RPMI8226 (cell line): ENCODE results near the gene GEMIN2.
"Not testable (repeated sequence)": the region's sequence is repeated elsewhere in the genome, so short reads cannot be mapped to it uniquely, and the experiment has no call there.

Source experiments
- DNase-seq: peaks from one replicate; pipeline ENCODE4 v3.0.0-alpha.2; 2015

GEMIN2 gene, protein sequence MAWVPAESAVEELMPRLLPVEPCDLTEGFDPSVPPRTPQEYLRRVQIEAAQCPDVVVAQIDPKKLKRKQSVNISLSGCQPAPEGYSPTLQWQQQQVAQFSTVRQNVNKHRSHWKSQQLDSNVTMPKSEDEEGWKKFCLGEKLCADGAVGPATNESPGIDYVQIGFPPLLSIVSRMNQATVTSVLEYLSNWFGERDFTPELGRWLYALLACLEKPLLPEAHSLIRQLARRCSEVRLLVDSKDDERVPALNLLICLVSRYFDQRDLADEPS

DNA sequence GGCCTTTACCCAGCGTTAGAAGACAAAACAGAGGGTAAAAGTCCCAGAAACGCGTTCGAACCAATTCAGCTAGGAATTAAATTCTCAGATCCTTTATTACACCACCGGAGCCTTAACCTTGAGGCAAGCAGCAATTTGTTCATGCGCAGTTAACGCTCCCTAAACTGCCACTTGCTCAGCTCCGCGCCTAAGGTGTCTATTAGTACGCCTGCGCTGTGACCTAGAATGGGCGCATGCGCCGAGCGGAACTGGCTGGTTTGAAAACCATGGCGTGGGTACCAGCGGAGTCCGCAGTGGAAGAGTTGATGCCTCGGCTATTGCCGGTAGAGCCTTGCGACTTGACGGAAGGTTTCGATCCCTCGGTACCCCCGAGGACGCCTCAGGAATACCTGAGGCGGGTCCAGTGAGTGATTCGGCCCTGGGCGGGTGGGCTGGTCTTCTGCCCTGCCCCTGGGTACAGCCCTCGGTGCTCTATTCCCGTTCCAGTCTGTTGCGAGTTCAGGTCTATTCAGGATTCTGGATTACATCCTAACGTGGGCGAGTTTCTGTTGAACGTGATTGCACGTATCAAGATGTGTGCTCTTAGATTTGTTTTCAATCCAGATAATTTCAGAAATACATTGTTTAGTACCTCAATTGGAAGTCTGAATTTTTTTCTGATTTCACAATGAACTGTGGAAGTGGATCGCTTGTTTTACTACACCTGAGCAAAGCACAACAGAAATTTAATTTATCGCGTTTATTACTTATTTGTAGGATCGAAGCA, at the start of gene GEMIN2:
TSS of gene GEMIN2 (plus strand) at position 251 of the 766 bp plus-strand sequence. CDS start at position 267, 16 bp downstream.
- peak; percentile 94 for DNase-seq

GRCh38 chr14:39069169-39069805, 44.8 kb upstream of the GEMIN2 start:
- DNase-seq, result not testable (repeated sequence)

- no peak for DNase-seq
Measured at GRCh38 chr14:39069923-39070322, 44.2 kb upstream of the GEMIN2 start.

GRCh38 chr14:39071096-39071495, 43.0 kb upstream of the GEMIN2 start:
- no peak for DNase-seq

GRCh38 chr14:39080886-39081285, 33.2 kb upstream of the GEMIN2 start:
- DNase-seq, result no peak

DNA sequence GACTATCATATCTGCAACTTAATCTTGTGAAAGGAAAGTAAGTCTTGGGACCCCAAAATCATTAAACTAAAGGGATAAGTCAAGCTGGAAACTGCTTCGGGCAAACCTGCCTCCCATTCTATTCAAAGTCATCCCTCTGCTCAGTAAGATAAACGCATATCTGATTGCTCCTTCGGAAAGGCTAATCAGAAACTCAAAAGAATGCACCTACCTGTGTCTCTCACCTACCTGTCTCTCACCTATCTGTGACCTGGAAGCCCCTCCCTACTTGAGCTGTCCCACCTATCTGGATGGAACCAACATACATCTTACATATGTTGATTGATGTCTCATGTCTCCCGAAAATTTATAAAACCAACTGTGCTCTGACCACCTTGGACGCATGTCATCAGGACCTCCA, 31.0 kb upstream of the GEMIN2 start:
- no peak for DNase-seq

DNA sequence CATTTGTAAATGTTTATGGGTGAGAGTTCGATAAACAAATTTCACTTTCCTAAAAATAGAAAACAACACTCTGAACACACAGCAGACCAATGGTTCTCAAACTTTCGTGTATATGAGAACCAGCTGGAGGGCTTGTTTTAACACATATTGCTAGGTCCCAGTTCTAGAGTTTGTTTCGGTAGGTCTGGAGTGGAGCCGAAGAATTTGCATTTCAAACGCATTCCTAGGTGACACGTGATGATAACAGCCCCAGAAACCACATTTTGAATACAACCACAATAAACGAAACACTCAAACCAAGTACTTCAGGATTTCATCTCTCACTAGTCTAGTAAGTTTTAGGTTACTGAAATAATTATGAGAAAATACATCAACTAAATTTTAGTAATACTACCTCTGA, 28.2 kb upstream of the GEMIN2 start:
- DNase-seq, result no peak

GRCh38 chr14:39087493-39087892, 26.6 kb upstream of the GEMIN2 start:
- DNase-seq, result no peak

- DNase-seq, result no peak
Measured at GRCh38 chr14:39090548-39091111, 23.5 kb upstream of the GEMIN2 start.

DNA sequence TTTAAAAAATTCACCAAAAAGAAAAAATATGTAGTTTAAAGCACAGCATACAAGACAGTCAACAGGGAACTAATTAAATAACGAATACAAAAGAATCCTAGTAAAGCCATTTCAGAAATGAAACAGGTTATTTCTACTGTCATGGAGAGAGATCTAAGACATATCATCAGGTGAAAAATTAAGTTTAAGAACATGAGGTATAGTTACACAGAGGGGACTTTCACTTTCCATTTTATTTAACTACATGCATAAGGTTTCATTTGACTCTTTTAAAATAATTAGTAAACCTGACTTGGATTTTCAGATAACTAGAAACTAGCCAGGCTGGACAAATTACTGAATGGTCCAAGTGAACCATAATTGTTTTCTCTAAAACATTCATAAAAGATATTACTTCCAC, 22.4 kb upstream of the GEMIN2 start:
- no peak for DNase-seq

- DNase-seq, result no peak
Measured at GRCh38 chr14:39094515-39094914, 19.6 kb upstream of the GEMIN2 start.

GRCh38 chr14:39097159-39097558, 17.0 kb upstream of the GEMIN2 start:
- DNase-seq, result no peak

GRCh38 chr14:39099215-39099614, 14.9 kb upstream of the GEMIN2 start:
- not testable (repeated sequence) for DNase-seq

- DNase-seq, result no peak
Measured at GRCh38 chr14:39099748-39100147, 14.4 kb upstream of the GEMIN2 start.

DNA sequence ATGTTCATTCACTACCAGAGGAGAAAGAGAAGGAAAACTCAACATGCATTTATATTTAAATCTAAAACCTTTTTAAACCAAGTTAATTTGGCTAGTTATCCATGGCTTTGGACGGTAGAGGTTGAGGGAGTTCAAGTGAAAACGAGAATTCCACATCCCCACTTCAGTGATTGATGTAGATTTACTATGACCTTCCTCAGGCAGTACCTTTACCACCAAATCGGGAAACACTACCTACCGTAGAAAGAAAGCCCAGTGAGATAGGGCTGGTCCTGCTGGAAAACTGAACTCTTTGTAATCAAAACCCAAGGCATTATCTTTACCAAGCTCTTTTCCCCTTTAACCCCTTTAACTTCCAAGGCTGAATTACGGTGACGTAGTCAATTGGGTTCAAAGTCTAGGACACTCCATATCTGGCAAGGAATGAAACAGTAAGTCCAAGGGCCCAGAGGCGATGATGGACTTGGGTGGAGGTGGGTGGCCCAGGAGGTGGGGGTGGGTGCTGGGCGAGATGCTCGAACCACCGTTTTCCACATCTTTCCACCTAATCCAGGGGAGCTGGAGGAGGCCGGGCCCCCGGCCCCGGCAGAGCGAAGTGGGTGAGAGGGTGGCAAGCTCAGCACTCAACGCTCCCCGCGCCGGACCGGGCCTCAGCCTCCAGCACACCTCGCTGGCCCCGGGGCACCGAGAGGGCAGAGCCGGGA, 11.7 kb upstream of the GEMIN2 start:
- DNase-seq, result peak; percentile 6

DNA sequence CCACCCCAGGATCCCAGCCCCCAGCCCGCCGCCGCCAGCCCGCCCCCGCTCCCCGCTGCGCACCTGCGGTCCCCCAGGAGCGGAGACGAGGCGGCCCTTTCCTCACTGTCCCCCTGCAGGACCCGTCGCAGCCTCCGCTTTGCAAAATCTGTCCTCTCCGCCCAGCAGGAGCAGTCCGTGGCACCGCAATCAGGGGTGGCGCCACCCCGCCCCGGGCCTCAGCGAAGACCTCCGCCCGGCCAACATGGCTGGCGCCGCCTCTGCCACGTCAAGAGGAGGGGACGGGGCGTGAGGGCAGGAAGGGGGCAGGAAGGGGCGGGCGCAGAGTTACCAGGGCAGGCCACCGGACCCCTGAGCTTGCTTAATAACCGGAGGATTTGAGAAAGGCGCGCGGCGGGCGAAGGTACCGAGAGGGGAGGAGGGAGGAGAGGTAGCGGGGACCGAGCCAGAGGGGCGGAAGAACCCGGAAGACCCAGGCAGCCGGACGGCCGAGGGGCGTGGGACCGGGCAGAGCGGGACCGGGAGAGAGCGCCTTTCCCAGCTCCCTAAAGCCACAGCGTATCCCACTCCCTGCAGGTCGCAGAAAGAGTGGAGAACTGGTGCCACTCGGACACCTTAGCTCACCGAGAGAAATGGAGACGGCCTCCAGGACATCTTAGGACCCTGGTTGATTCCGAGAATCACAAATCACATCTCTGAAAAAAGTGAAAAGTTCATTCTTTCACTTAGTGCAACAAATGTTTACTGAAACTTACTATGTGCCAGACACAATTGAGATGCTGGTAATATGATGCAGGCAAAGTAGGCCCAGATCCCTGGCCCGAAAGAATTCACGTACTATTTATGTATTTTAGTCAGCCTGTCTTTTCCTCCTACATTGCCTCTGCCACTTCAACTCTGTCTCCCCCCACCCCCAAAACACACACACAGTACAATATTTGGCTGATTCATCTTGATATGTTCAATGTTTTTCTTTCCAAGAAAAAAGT, 10.9 kb upstream of the GEMIN2 start, which contains the start of gene SEC23A:
TSS of gene SEC23A (minus strand) at position 267 of the 989 bp plus-strand sequence. CDS start 7,117 bp downstream, outside the sequence.
- peak; percentile 84 for DNase-seq

- DNase-seq, result not testable (repeated sequence)
Measured at GRCh38 chr14:39104078-39104801, 9.9 kb upstream of the GEMIN2 start.

GRCh38 chr14:39107591-39107996, 6.5 kb upstream of the GEMIN2 start:
- peak; percentile 17 for DNase-seq

DNA sequence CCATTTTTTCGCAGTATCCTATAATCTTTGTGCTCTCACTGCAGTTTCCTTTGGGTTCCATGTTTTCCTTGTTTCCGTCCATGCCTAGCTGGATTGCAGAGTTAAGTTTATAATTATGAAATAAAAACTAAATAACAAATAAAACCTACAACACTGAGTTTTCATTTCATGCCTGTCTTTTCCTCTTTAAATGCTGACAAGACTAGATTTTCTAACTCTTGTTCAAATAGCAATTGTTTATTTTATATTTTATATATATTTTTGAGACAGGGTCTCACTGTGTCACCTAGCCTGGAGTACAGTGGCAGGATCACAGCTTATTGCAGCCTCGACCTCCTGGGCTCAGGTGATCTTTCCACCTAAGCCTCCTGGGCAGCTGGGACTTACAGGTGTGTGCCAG, 5.3 kb upstream of the GEMIN2 start:
- DNase-seq, result no peak

DNA sequence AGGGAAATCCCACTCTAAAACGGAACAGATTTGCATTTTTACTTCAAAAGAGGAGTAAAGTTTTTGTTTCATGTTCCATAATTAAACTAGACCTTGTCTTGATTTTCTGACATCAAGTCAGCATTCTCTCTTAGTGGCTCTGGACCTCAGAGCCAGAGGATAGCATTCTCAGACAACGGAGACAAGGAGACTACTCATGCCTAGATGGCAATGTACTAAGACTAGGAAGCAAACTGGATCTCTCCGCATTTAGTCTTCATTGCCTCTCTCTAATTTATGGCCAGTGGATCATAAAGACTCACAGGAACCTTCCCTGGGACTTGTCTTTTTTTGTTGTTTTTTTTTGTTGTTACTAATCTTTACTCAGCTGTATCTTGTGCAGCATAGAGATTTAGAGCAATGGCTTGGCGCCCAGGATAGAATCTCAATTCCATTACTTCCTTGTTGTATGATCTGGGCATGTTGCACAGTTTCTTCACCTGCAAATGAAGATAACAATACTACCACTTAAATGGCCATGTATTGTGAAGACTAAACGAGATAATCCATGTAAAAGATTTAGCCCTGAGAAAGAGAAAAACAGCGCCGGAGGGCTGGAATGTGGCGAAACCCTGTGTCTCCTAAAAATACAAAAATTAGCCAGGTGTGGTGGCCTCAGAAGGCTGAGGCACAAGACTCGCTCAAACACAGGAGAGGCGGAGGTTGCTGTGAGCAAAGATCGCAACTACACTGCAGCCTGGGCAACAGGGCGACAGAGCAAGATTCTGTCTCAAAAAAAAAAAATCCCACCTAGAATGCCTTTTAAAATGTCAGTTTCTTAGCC, 4.0 kb upstream of the GEMIN2 start:
- DNase-seq, result no peak
